Suprapubic skin (tissue), 3 donors: ENCODE results near the gene FOXN3.

Source experiments
- CTCF ChIP-seq, 2 donors: fragments of 200-600 bp in 1 of 2; fragments of 450-650 bp in 1 of 2; sonication (generic) in 1 of 2; IDR thresholded peaks; one replicate each; pipeline ENCODE4 v1.5.1; 2016 to 2019; ENCODE audit warnings: antibody characterized with exemption in 2 of 2, mild to moderate bottlenecking in 1 of 2, moderate library complexity in 1 of 2
- EP300 ChIP-seq: sonication (generic); formaldehyde crosslinking; IDR thresholded peaks from one replicate; pipeline ENCODE4 v1.6.1; 2017; ENCODE audit warnings: antibody characterized with exemption
- POLR2A ChIP-seq, 2 donors: fragments of 450-650 bp; IDR thresholded peaks; one replicate each; pipeline ENCODE4 v1.6.1; 2017; ENCODE audit warnings: antibody characterized with exemption in 2 of 2, mild to moderate bottlenecking in 2 of 2, moderate library complexity in 2 of 2

- TF ChIP-seq CTCF (IDR thresholded peaks at IDR 0.05) (no peak), EP300 (no peak), POLR2A (IDR thresholded peaks at IDR 0.05) (no peak)
Observed at GRCh38 chr14:89236851-89237250, 180.2 kb downstream of the FOXN3 start.
